Activated gamma-delta T cell (primary cell): Measurements from ENCODE around the gene KCNQ2.

Experiments
- DNase-seq: peaks from one replicate; lab custom pipeline; 2025; lab: John Stamatoyannopoulos, UW

The KCNQ2 gene

DNA sequence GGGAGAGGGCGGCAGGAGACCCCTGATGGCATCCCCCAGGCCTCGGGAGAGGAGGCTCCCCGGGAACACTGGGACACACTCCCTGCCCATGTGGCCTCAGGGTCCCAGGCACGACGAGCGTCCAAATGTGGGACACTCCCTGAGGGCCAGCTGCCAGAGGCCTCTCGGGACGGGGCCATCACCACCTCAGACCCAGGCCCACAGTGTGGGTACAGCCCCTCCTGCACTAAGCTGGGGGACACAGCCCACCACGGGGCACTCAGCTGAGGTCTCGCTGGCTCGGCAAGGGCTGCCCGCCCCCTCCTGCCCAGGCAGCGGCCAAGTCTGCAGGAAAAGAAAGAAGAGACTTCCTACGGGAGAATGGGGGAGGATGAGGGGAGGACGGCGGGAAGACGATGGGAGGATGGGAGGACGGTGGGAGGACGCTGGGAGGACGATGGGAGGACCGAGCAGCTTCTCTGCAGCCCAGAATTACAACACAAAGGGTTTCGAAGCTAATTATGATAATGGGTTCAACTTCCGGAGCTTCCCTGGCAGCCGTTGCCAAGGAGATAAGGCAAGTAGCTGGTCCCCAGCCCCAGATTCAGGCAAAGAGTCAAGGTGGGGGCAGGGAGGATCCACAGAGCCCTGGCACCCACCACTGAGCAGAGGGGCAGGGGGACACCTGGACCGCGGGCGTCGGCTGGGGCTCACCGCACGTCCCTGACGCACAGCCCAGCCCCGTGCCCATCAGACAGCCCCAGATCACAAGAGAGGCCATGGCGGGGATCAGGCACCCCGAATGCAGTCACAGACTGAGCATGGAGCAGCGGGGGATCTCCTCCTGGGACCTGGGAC is 17.5 kb downstream of the KCNQ2 start:
- DNase-seq, result no peak

- no peak for DNase-seq
Observed at GRCh38 chr20:63452821-63453523, 19.5 kb downstream of the KCNQ2 start.

- DNase-seq, result no peak
Observed at GRCh38 chr20:63452341-63452740, 20.1 kb downstream of the KCNQ2 start.

DNA sequence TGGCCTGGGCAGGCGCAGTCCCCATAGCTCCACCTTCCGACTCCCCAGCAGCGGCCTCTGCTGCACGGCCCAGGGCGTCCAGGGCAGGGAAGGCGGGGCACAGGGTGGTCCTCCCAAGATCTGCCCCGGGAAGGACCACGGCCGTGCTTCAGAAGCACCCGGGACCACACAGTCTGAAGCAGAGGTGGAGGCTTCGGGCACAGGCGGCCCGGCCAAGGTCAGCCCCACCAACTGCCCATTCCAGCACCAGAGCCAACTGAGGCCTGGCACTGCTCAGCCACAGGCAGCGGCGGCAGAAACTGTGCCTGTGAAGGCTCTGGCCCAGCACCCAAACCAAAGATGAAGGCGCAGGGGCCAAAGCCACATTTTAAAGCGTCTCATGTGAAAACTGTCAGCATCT is 20.6 kb downstream of the KCNQ2 start:
- no peak for DNase-seq

- DNase-seq, result no peak
Observed at GRCh38 chr20:63449796-63450730, 22.4 kb downstream of the KCNQ2 start.

GRCh38 chr20:63449025-63449424 is 23.4 kb downstream of the KCNQ2 start:
- DNase-seq, result no peak

DNA sequence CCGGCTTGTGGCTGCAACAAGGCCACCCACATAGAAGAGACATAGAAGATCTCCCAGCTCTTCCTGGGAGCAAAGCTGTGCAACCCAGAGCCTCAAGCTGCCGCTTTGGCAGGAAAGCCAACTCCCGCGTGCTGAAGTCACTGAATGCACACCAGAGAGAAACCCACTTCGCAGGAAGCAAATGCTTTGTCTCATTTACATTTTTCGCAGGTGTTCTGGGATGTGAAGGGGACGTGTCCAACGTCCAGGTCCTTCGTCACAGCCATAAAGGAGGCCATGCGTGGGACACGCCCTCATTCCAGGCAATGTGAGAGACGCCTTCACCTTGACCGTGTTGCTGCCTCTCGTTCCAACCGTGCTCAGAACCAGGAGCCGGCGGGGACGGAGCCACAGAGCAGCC is 24.4 kb downstream of the KCNQ2 start:
- no peak for DNase-seq

DNA sequence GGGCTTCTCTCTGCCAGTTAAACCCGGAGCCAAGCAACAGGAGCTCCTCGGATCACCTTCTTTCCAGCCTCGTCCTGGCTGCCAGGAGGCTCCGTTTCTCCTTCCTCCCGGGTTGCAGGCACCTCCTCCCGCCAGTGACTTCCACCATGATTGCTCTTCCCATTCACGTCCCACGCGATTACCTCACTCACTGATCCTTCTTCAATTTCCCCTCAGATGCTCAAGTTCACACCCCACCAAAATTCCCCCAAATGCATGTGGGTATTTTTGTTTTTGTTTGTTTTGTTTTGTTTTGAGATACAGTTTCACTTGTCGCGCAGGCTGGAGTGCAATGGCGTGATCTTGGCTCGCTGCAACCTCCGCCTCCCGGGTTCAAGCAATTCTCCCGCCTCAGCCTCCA is 25.1 kb downstream of the KCNQ2 start:
- no peak for DNase-seq

DNA sequence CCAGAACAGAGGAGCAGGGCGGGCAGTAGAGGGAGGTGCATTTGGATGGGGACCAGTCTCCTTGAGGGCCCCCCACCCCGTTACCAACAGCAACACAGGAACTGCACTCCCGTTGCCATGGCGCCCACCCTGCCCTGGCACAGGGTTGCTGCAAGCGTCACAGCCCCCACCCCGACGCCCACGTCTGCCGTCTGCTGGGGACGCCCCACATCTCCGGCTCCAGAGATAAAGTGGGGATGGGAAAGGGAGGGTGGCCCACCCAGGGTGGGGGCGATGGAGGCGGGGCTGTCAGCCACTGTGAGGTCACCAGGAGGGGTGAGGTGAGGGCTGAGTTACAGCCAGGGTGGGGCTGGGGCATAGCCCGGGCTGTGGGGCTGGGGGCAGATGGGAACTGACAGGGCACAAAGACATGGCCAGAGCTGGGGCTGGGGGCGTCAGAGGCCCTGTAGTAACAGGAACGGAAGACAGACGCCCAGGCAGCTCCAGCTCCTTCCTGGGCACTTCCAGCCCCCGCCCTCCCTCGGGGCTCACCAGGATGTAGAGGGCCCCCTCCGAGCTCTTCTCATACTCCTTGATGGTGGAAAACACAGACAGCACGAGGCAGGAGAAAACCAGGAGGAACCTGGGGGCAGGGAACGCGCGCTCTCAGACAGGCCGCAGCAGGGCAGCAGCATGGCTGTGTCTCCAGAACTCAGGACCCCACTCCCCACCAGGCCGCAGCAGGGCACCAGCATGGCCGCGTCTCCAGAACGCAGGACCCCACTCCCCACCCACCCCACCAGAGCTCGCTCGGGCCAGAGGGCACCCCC is 26.0 kb downstream of the KCNQ2 start:
- no peak for DNase-seq

GRCh38 chr20:63445075-63445734 is 27.2 kb downstream of the KCNQ2 start:
- no peak for DNase-seq

DNA sequence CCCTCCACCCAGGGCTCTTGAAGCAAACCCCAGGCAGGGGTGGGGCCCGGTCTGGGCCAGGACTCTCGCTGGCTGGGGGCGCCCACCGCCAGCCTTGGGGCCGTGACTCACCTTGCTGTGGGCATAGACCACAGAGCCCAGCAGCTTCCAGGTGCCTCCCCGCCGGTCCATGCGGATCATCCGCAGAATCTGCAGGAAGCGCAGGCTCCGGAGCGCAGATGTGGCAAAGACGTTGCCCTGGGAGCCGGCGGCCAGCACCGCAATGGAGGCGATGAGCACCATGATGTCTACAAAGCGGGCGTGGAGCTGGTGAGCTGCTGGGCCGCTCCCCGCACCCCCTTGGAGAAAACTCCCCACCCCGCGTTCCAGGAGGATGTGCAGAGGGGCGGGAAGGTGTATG is 27.9 kb downstream of the KCNQ2 start:
- DNase-seq, result no peak

DNA sequence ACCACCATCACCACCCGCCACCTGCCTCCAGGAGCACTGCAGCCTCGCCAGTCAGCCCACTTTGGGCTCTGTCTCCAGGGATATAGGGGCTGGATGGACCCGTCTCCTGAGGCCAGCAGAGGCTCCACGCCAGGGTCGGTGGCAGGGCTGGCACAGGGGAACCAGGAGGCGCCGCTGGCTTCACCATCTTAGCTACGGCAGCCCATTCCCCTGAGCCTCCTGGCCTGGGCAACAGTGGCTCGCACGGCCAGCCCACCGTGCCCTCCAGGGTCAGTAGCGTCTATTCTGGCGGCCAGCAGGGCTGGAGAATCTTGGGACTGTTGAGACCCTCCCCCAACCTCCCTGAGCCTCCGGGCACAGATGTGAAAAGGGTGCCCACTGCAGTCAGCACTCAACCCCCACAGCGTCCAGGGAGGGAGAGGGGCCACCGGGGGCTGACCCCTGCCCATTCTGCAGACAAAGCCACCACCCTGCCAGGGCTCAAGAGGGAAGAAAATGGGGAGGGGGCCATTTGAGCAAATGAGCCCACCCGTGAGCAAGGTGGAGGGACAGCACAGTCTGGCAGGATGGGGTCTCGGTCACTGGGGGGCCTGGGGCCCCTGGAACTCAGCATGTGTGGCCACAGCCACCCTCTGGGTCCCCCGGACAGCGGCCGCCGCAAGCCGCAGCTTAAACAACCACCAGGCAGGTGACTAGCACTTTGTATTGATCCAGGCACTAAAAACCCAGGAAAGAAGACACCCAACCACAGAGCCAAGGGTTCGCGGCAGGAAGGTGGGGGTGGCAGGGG is 28.7 kb downstream of the KCNQ2 start:
- no peak for DNase-seq

- DNase-seq, result no peak
Observed at GRCh38 chr20:63442100-63442493, 30.4 kb downstream of the KCNQ2 start.

GRCh38 chr20:63441136-63442099 is 31.0 kb downstream of the KCNQ2 start:
- DNase-seq, result no peak

DNA sequence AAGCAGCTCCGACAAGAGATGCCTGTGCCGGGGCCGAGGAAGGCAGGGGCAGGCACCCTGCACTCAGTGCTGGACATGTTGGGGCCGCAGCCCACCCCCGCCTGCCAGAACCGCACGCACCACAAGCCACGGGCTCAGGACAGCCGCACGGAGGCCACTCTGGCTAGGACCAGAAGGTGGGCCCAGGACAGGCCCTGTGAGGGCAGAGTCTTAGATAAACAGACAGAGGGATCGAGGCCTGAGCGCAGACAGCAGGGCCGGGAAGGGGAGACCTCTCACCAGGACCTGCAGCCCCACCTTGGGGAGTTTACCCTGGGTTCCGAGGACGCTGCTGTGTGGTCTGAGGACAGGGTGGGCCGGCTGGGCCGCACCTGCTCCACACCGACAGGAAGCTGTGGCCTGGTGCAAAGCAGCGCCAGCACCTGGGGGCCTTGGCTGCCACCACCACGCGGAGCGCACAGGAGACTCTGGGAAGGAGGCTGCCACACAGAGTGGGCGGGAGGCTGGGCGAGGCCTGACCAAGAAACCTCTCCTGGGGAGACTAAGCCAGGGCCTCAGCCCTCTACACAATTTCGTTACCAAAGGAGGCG is 32.0 kb downstream of the KCNQ2 start:
- DNase-seq, result no peak

DNA sequence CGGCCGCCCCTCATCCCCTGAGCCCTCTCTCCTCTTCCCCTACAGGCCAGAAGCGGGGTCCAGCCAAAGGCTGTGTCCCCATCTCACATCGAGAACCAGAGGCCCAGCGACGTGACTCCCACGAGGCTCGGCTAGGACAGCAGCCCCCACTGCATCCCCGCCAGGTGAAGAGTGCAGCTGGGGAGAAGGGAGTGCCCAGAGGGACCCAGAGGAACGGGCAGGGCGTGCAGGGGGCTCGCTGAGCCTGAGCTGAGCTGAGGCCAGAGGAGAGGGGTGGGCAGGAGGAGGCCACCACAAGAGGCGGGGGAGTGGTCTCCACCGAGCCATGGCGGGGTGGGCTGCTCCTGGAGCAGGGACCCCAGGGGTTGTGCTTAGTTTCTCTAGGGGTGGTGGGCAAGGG is 32.6 kb downstream of the KCNQ2 start:
- no peak for DNase-seq

DNA sequence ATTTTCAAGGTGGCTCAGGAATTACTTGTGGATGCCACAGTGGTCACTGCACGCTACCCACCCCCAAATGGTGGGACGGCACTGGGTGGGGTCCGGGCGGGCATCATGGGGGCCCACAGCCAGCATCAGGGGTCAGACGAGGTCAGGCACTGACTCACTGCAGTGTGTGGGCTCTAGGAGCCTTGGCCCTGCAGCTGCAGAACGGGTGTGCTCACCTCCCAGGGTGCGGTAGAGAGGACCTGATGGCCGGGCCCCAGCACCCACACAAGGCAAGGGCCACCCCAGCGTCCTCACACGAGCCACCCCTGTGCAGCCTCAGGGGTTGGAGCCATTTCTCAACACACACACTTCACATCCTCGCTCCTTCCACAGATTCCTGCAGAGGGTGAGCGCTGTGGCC is 34.3 kb downstream of the KCNQ2 start:
- no peak for DNase-seq

GRCh38 chr20:63435552-63435951 is 36.9 kb downstream of the KCNQ2 start:
- DNase-seq, result no peak
